ENCODE results near the gene ADAM12. TPM values are rescaled to one million over a fixed set of nuclear protein-coding genes. Genes with fewer than 3 reads are reported as not detected.

ADAM12 gene
- total RNA-seq, 1 donor from 2014 or later = 22.8 TPM

GRCh38 chr10:126314863-126315493 is 73.3 kb downstream of the ADAM12 start:
- DNase-seq = no peak

- no peak for DNase-seq
Observed at GRCh38 chr10:126312167-126312566, 76.1 kb downstream of the ADAM12 start.

- no peak for DNase-seq
Observed at GRCh38 chr10:126309228-126309883, 78.9 kb downstream of the ADAM12 start.

GRCh38 chr10:126302826-126303665 is 85.2 kb downstream of the ADAM12 start:
- DNase-seq = peak; percentile 18

GRCh38 chr10:126302476-126302756 is 85.9 kb downstream of the ADAM12 start:
- DNase-seq = no peak

GRCh38 chr10:126301701-126302475 is 86.4 kb downstream of the ADAM12 start:
- peak; percentile 45 for DNase-seq

GRCh38 chr10:126294451-126294850 is 93.8 kb downstream of the ADAM12 start:
- no peak for DNase-seq

- no peak for DNase-seq
Observed at GRCh38 chr10:126290232-126290631, 98.0 kb downstream of the ADAM12 start.

GRCh38 chr10:126288547-126289493 is 99.5 kb downstream of the ADAM12 start:
- no peak for DNase-seq

GRCh38 chr10:126286256-126286780 is 102.0 kb downstream of the ADAM12 start:
- peak; percentile 45 for DNase-seq

- DNase-seq = no peak
Observed at GRCh38 chr10:126283307-126283706, 105.0 kb downstream of the ADAM12 start.

GRCh38 chr10:126278851-126279250 is 109.4 kb downstream of the ADAM12 start:
- no peak for DNase-seq

GRCh38 chr10:126277181-126277580 is 111.1 kb downstream of the ADAM12 start:
- no peak for DNase-seq

GRCh38 chr10:126272526-126272925 is 115.8 kb downstream of the ADAM12 start:
- no peak for DNase-seq

- no peak for DNase-seq
Observed at GRCh38 chr10:126270111-126270510, 118.2 kb downstream of the ADAM12 start.

- DNase-seq = no peak
Observed at GRCh38 chr10:126268013-126268920, 120.0 kb downstream of the ADAM12 start.

GRCh38 chr10:126264102-126265018 is 123.9 kb downstream of the ADAM12 start:
- DNase-seq = peak; percentile 28

GRCh38 chr10:126263006-126263676 is 125.1 kb downstream of the ADAM12 start:
- no peak for DNase-seq
